Fibroblast of skin of right quadriceps (primary cell): ENCODE measurements around the gene RYR1.
"Not testable (repeated sequence)": the region's sequence is repeated elsewhere in the genome, so short reads cannot be mapped to it uniquely, and the experiment has no call there.

Experiments
- DNase-seq: peaks from one replicate; pipeline ENCODE4 v3.0.0-alpha.2; 2013

The RYR1 gene

GRCh38 chr19:38496116-38496515 lies 62.6 kb downstream of the RYR1 start:
- DNase-seq = no peak

- no peak for DNase-seq
Measured at GRCh38 chr19:38496603-38497487, 63.4 kb downstream of the RYR1 start.

- no peak for DNase-seq
Measured at GRCh38 chr19:38497907-38498306, 64.4 kb downstream of the RYR1 start.

GRCh38 chr19:38499532-38499931 lies 66.0 kb downstream of the RYR1 start:
- no peak for DNase-seq

GRCh38 chr19:38500450-38500849 lies 67.0 kb downstream of the RYR1 start:
- no peak for DNase-seq

GRCh38 chr19:38502410-38503076 lies 69.1 kb downstream of the RYR1 start:
- no peak for DNase-seq

- no peak for DNase-seq
Measured at GRCh38 chr19:38503077-38503410, 69.6 kb downstream of the RYR1 start.

GRCh38 chr19:38505958-38506357 lies 72.5 kb downstream of the RYR1 start:
- no peak for DNase-seq

GRCh38 chr19:38506375-38506722 lies 72.9 kb downstream of the RYR1 start:
- no peak for DNase-seq

- peak; percentile 62 for DNase-seq
Measured at GRCh38 chr19:38506723-38507550, 73.4 kb downstream of the RYR1 start.

- no peak for DNase-seq
Measured at GRCh38 chr19:38507551-38508127, 74.1 kb downstream of the RYR1 start.

GRCh38 chr19:38508507-38508906 lies 75.0 kb downstream of the RYR1 start:
- DNase-seq = no peak

- no peak for DNase-seq
Measured at GRCh38 chr19:38509027-38509426, 75.5 kb downstream of the RYR1 start.

GRCh38 chr19:38511074-38511708 lies 77.7 kb downstream of the RYR1 start:
- DNase-seq = no peak

GRCh38 chr19:38512277-38512676 lies 78.8 kb downstream of the RYR1 start:
- no peak for DNase-seq

GRCh38 chr19:38513156-38513555 lies 79.7 kb downstream of the RYR1 start:
- not testable (repeated sequence) for DNase-seq

GRCh38 chr19:38513762-38514167 lies 80.3 kb downstream of the RYR1 start:
- no peak for DNase-seq

GRCh38 chr19:38514812-38515633 lies 81.5 kb downstream of the RYR1 start:
- DNase-seq = peak; percentile 32

GRCh38 chr19:38515896-38516295 lies 82.4 kb downstream of the RYR1 start:
- no peak for DNase-seq

GRCh38 chr19:38516802-38517201 lies 83.3 kb downstream of the RYR1 start:
- DNase-seq = no peak

- no peak for DNase-seq
Measured at GRCh38 chr19:38517321-38517720, 83.8 kb downstream of the RYR1 start.

GRCh38 chr19:38517980-38518379 lies 84.5 kb downstream of the RYR1 start:
- DNase-seq = not testable (repeated sequence)
